GM12878 (cell line): ENCODE data around the gene COL5A3.

ENCODE experiments used
- BACH1 ChIP-seq: fragments of 450-650 bp; IDR thresholded peaks from 2 replicates; pipeline ENCODE4 v1.6.1; 2017; ENCODE audit warnings: mild to moderate bottlenecking, borderline replicate concordance
- CBFB ChIP-seq: IDR thresholded peaks from 2 replicates; pipeline ENCODE4 v1.6.1; 2016; ENCODE audit warnings: antibody characterized with exemption, low read depth
- CREB1 ChIP-seq: IDR thresholded peaks from 2 replicates; pipeline ENCODE4 v1.6.1; 2012; ENCODE audit warnings: low read depth, mild to moderate bottlenecking, inconsistent platforms
- GATAD2B ChIP-seq: fragments of 450-650 bp; conservative IDR thresholded peaks from 2 replicates; pipeline ENCODE4 v1.6.1; 2017; ENCODE audit warnings: low read depth, mild to moderate bottlenecking, moderate library complexity
- POLR2A ChIP-seq: IDR thresholded peaks from 2 replicates; pipeline ENCODE4 v1.6.1; 2011; ENCODE audit warnings: low read depth, mild to moderate bottlenecking, low read length
- TAF1 ChIP-seq: IDR thresholded peaks from 2 replicates; pipeline ENCODE4 v1.6.1; 2011; ENCODE audit warnings: mild to moderate bottlenecking, low read depth, low read length, borderline replicate concordance
- TF ChIP-seq, protein P1 (sequence below): IDR thresholded peaks from 2 replicates; pipeline ENCODE4 v1.6.1; 2012; ENCODE audit warnings: mild to moderate bottlenecking, low read depth, low read length

DNA sequence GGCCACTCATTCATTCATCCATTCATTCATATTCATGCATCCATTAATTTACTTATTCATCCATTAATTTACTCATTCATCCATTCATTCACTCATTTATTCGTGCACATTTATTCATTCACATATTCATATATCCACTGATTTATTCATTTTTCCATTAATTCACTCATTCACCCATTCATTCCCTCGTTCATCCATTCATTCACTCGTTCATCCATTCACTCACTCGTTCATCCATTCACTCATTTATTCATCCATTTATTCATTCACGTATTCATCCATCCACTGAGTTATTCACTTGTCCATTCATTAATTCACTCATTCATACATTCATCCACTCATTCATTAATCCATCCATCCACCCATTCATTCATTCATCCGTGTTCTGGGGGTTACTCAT, 38.2 kb downstream of the COL5A3 start:
- TF ChIP-seq, protein P1, sequence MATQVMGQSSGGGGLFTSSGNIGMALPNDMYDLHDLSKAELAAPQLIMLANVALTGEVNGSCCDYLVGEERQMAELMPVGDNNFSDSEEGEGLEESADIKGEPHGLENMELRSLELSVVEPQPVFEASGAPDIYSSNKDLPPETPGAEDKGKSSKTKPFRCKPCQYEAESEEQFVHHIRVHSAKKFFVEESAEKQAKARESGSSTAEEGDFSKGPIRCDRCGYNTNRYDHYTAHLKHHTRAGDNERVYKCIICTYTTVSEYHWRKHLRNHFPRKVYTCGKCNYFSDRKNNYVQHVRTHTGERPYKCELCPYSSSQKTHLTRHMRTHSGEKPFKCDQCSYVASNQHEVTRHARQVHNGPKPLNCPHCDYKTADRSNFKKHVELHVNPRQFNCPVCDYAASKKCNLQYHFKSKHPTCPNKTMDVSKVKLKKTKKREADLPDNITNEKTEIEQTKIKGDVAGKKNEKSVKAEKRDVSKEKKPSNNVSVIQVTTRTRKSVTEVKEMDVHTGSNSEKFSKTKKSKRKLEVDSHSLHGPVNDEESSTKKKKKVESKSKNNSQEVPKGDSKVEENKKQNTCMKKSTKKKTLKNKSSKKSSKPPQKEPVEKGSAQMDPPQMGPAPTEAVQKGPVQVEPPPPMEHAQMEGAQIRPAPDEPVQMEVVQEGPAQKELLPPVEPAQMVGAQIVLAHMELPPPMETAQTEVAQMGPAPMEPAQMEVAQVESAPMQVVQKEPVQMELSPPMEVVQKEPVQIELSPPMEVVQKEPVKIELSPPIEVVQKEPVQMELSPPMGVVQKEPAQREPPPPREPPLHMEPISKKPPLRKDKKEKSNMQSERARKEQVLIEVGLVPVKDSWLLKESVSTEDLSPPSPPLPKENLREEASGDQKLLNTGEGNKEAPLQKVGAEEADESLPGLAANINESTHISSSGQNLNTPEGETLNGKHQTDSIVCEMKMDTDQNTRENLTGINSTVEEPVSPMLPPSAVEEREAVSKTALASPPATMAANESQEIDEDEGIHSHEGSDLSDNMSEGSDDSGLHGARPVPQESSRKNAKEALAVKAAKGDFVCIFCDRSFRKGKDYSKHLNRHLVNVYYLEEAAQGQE: no peak
- TF ChIP-seq POLR2A: no peak
- TF ChIP-seq CBFB: no peak
- TF ChIP-seq CREB1: no peak
- no peak for TF ChIP-seq BACH1
- TF ChIP-seq TAF1: no peak
- no peak for TF ChIP-seq GATAD2B
